HG02970 (cell line): ENCODE measurements around the gene DGLUCY.
"Not testable (repeated sequence)": the region's sequence is repeated elsewhere in the genome, so short reads cannot be mapped to it uniquely, and the experiment has no call there.

Experiments used
- ATAC-seq: cut with Tn5 transposase; IDR thresholded peaks from one replicate; pipeline ENCODE4 v1.9.1; 2021; ENCODE audit warnings: mild to moderate bottlenecking, moderate library complexity, moderate number of reproducible peaks; ENCODE audit not compliant: unreplicated experiment, low FRiP score

Gene DGLUCY

GRCh38 chr14:91103116-91103515 is 10.8 kb upstream of the DGLUCY start:
- no peak for ATAC-seq

GRCh38 chr14:91108941-91109611 is 4.8 kb upstream of the DGLUCY start:
- ATAC-seq: no peak

GRCh38 chr14:91111443-91111842 is 2.4 kb upstream of the DGLUCY start:
- ATAC-seq: no peak

GRCh38 chr14:91112194-91112593 is 1.7 kb upstream of the DGLUCY start:
- ATAC-seq: no peak

- peak; percentile 81 for ATAC-seq
Observed at GRCh38 chr14:91114079-91115065, 499 bp downstream of the DGLUCY start.

GRCh38 chr14:91115986-91116770 is 2.3 kb downstream of the DGLUCY start:
- ATAC-seq: no peak

GRCh38 chr14:91116913-91117588 is 3.2 kb downstream of the DGLUCY start:
- ATAC-seq: no peak

GRCh38 chr14:91117960-91118359 is 4.1 kb downstream of the DGLUCY start:
- no peak for ATAC-seq

GRCh38 chr14:91118511-91119068 is 4.7 kb downstream of the DGLUCY start:
- ATAC-seq: no peak

GRCh38 chr14:91119556-91120311 is 5.9 kb downstream of the DGLUCY start:
- no peak for ATAC-seq

- ATAC-seq: no peak
Observed at GRCh38 chr14:91123201-91123600, 9.3 kb downstream of the DGLUCY start.

- ATAC-seq: not testable (repeated sequence)
Observed at GRCh38 chr14:91124406-91125270, 10.8 kb downstream of the DGLUCY start.

- ATAC-seq: no peak
Observed at GRCh38 chr14:91125271-91125660, 11.4 kb downstream of the DGLUCY start.

GRCh38 chr14:91125801-91126200 is 11.9 kb downstream of the DGLUCY start:
- ATAC-seq: no peak

GRCh38 chr14:91126761-91127160 is 12.9 kb downstream of the DGLUCY start:
- ATAC-seq: no peak

- ATAC-seq: no peak
Observed at GRCh38 chr14:91127401-91127801, 13.5 kb downstream of the DGLUCY start.

- no peak for ATAC-seq
Observed at GRCh38 chr14:91127924-91128323, 14.1 kb downstream of the DGLUCY start.

- ATAC-seq: no peak
Observed at GRCh38 chr14:91128699-91129098, 14.8 kb downstream of the DGLUCY start.
